ENCODE data around the gene CCNE1.

GRCh38 chr19:29837996-29838395 lies 26.2 kb downstream of the CCNE1 start:
- TF ChIP-seq CTCF (tag by site-specific recombination; IDR thresholded peaks at IDR 0.05) = no peak
- no peak for TF ChIP-seq ZNF223 (tag by site-specific recombination; IDR thresholded peaks at IDR 0.05)
- TF ChIP-seq TCF7L2 (IDR thresholded peaks at IDR 0.05; ENCODE audit: borderline replicate concordance, low read depth, low read length) = no peak
- no peak for TF ChIP-seq YY1 (tag by site-specific recombination; IDR thresholded peaks at IDR 0.05)
- no peak for TF ChIP-seq ZNF114 (tag by site-specific recombination; IDR thresholded peaks at IDR 0.05)
- TF ChIP-seq ZNF670 (tag by site-specific recombination; IDR thresholded peaks at IDR 0.05; ENCODE audit: low read depth) = no peak
- no peak for TF ChIP-seq ZNF621 (tag by site-specific recombination; IDR thresholded peaks at IDR 0.05)
- no peak for TF ChIP-seq ZNF266 (tag by site-specific recombination; IDR thresholded peaks at IDR 0.05; ENCODE audit: low read depth)
- no peak for TF ChIP-seq ZNF830 (tag by site-specific recombination; IDR thresholded peaks at IDR 0.05; ENCODE audit: low read depth)
- TF ChIP-seq MYNN (tag by site-specific recombination; IDR thresholded peaks at IDR 0.05; ENCODE audit: borderline replicate concordance) = no peak
- no peak for TF ChIP-seq ZNF837 (tag by site-specific recombination; IDR thresholded peaks at IDR 0.05)
- no peak for TF ChIP-seq ZBTB6 (tag by site-specific recombination; IDR thresholded peaks at IDR 0.05)
- TF ChIP-seq ZNF704 (tag by site-specific recombination; IDR thresholded peaks at IDR 0.05) = no peak

Data from HEK293 (cell line).